HG03025 (cell line): ENCODE data around the gene PRRG1.
"Not testable (repeated sequence)": the region's sequence is repeated elsewhere in the genome, so short reads cannot be mapped to it uniquely, and the experiment has no call there.

Experiments used
- ATAC-seq: cut with Tn5 transposase; IDR thresholded peaks from one replicate; pipeline ENCODE4 v1.9.1; 2021; ENCODE audit warnings: mild to moderate bottlenecking, moderate library complexity; ENCODE audit not compliant: unreplicated experiment, low FRiP score

PRRG1 gene

GRCh38 chrX:37349221-37350033 is at the start of gene PRRG1:
Gene PRRG1 (plus strand): TSS chrX:37349364. CDS start chrX:37406250, 56,886 bp downstream.
- ATAC-seq: no peak

- ATAC-seq: no peak
Observed at GRCh38 chrX:37302569-37302968, 46.6 kb upstream of the PRRG1 start.

- ATAC-seq: not testable (repeated sequence)
Observed at GRCh38 chrX:37305238-37305637, 43.9 kb upstream of the PRRG1 start.

GRCh38 chrX:37314531-37314930 is 34.6 kb upstream of the PRRG1 start:
- no peak for ATAC-seq

GRCh38 chrX:37315511-37316248 is 33.5 kb upstream of the PRRG1 start:
- no peak for ATAC-seq

GRCh38 chrX:37320541-37321203 is 28.5 kb upstream of the PRRG1 start:
- no peak for ATAC-seq

GRCh38 chrX:37330642-37331041 is 18.5 kb upstream of the PRRG1 start:
- ATAC-seq: no peak

- ATAC-seq: no peak
Observed at GRCh38 chrX:37331546-37331945, 17.6 kb upstream of the PRRG1 start.

GRCh38 chrX:37332055-37332454 is 17.1 kb upstream of the PRRG1 start:
- no peak for ATAC-seq

GRCh38 chrX:37332987-37333658 is 16.0 kb upstream of the PRRG1 start:
- no peak for ATAC-seq

- ATAC-seq: no peak
Observed at GRCh38 chrX:37347420-37347819, 1.7 kb upstream of the PRRG1 start.

GRCh38 chrX:37348231-37348970 is 763 bp upstream of the PRRG1 start:
- no peak for ATAC-seq

- no peak for ATAC-seq
Observed at GRCh38 chrX:37348971-37349220, 268 bp upstream of the PRRG1 start.

GRCh38 chrX:37350034-37350365 is 836 bp downstream of the PRRG1 start:
- no peak for ATAC-seq

GRCh38 chrX:37353646-37354045 is 4.5 kb downstream of the PRRG1 start:
- no peak for ATAC-seq

- ATAC-seq: no peak
Observed at GRCh38 chrX:37357436-37357835, 8.3 kb downstream of the PRRG1 start.

- ATAC-seq: no peak
Observed at GRCh38 chrX:37361596-37361995, 12.4 kb downstream of the PRRG1 start.

- no peak for ATAC-seq
Observed at GRCh38 chrX:37364666-37365065, 15.5 kb downstream of the PRRG1 start.

GRCh38 chrX:37367946-37368345 is 18.8 kb downstream of the PRRG1 start:
- no peak for ATAC-seq

GRCh38 chrX:37370499-37371141 is 21.5 kb downstream of the PRRG1 start:
- ATAC-seq: no peak
